ENCODE data around the gene ASB16. TPM values are rescaled to one million over a fixed set of nuclear protein-coding genes. Genes with fewer than 3 reads are reported as not detected.

ASB16 gene
- total RNA-seq, 1 donor from 2014 or later, result 18.0 TPM

- no peak for DNase-seq
Measured at GRCh38 chr17:44188576-44189403, 18.3 kb downstream of the ASB16 start.

- DNase-seq, result peak; percentile 55
Measured at GRCh38 chr17:44190481-44190880, 20.0 kb downstream of the ASB16 start.

GRCh38 chr17:44191369-44191768, 20.9 kb downstream of the ASB16 start:
- peak; percentile 88 for DNase-seq

DNA sequence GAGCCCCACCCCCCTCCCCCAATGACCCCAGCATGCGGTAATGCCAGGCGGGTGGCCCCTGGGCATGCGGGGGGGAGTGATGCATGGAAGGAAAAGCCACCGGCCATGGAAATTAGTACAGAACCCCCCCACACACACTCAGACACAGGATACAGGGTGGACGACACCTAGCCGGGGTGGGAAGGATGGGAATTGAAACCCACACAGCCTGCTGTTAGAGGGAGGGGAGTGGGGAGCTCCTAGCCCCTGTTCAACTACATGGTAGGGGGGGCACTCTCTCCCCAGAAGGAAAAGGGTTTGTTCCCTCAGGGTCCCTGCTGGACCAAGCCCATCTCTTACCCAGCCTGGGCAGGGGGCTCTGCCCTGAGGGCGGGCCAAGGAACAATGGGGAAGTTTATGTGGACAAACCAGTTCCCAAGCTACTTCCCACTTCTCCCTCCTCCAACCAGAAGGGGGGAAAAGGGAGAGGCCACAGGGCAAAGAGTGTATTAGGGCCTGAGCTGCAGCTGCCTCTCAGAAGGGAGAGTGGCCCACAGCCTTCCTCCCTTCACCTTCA, 21.5 kb downstream of the ASB16 start:
- DNase-seq, result no peak

DNA sequence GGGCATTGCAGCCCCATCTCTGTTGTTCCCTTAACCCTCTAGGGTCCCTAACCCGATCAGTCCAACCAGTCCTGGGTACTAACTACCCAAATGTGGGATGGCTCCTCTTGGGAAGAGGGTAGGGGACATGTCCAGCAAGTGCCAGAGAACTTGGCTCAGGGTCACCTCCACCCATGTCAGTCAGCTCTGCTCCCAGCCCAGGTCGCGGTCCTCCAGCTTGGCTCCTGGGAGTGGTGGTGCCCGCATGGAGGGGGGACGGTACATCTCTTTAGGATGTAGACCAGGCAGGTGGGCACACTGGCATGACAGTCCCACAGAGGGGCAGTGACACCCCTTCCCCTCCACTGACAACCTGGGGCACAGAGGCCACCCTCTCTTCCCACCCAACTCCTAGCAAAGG, 22.2 kb downstream of the ASB16 start:
- DNase-seq, result no peak

- no peak for DNase-seq
Measured at GRCh38 chr17:44193326-44194084, 23.0 kb downstream of the ASB16 start.

GRCh38 chr17:44197107-44197506, 26.6 kb downstream of the ASB16 start:
- no peak for DNase-seq

DNA sequence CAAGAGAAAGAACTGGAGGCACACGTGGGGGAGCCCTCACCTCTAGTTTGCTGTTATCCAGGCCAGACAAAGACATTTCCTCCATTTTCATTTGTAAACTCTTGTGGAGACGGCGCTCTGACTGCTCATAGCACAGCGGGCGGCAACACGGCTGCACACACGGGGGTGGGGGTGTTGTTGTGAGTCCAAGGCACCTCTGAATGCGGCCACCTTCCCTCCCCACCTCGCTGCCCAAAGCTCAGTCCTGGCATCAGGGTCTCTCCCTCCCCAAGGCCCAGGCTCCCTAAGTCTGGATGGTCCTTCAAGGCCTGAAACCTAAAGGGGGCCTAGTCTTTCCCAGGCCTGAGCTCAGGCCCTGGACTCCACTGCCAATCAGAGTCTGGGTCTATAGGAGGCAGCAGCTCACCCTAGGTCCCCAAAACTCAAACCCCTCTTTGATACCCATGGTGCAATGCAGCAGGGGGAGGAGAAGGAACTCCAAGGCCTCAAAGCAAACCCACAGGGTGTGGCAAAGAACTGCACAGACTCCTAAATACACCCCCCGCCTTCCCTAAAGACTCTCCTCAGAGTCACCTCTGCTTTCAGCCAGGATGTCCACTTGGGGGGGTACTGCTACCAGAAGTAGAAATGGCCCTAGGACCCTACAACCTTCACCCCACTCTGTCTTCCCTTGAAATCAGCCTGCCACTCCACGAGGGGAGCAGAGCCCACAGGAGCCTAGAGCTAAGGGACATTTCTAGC, 27.6 kb downstream of the ASB16 start:
- peak; percentile 60 for DNase-seq

GRCh38 chr17:44198721-44199552, 28.4 kb downstream of the ASB16 start:
- peak; percentile 75 for DNase-seq

GRCh38 chr17:44199553-44200477, 29.3 kb downstream of the ASB16 start, which contains the start of gene ATXN7L3:
TSS of gene ATXN7L3 (minus strand) at chr17:44199884. CDS start at chr17:44198070, 1,814 bp downstream.
- DNase-seq, result peak; percentile 99

- DNase-seq, result no peak
Measured at GRCh38 chr17:44200478-44201155, 30.1 kb downstream of the ASB16 start.

DNA sequence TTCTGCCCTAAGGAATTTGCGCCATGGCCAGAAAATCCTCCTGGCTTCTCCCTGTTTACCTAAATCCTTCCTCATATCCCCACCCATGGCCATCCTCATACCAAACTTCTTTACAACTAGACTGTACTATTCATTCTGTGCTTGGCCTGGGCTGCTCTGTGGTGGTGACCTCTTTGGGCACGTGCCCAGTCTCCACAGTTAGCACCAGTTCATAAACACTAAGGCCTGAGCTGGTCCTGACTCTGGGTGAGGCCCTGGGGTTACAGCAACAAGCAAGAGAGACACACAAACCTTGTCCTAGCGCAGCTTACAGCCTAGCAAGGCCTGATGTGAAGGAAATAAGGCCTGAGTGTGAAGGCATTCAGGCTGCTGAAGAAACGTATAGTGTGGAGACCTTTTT, 32.3 kb downstream of the ASB16 start:
- no peak for DNase-seq

- peak; percentile 74 for DNase-seq
Measured at GRCh38 chr17:44203731-44204440, 33.4 kb downstream of the ASB16 start.

DNA sequence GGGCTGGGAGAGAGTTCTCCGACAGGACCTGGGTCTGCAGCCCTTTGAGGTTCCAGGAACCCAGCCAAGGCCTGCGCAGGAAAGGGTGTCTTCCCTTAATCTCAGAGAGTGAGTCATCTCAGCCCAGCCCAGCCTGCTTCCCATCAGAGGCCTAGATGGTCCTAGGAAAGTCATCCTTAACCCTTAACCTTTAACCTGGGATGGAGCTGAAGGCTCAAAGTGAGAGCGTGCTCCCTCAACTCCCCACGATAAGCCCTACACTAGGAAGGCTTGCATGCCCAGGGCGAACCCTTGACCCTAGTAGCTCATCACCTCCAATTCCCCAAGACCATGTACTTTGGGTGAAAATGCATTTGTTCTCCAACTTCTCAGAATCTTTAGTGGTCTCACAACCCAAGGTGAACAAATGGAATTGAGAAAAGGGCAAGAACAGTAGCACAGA, 34.0 kb downstream of the ASB16 start:
- DNase-seq, result no peak

GRCh38 chr17:44205962-44206824, 35.7 kb downstream of the ASB16 start:
- DNase-seq, result no peak

DNA sequence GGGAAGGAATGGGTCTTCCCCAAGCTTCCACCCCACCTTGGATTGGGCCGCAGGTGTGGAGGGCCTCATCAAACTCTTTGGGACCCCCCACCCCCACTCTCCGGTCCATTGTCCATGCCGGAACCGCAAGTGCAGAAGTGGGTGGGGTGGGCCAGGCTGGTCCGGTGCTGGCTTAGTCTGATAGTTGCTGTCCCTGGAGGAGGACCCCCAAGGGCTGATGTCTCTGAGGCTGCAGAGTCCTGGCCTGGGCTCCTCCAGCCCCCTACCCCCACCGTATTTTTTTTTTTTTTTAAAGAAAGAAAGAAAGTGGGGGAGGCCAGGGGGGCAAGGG, 36.3 kb downstream of the ASB16 start:
- no peak for DNase-seq

DNA sequence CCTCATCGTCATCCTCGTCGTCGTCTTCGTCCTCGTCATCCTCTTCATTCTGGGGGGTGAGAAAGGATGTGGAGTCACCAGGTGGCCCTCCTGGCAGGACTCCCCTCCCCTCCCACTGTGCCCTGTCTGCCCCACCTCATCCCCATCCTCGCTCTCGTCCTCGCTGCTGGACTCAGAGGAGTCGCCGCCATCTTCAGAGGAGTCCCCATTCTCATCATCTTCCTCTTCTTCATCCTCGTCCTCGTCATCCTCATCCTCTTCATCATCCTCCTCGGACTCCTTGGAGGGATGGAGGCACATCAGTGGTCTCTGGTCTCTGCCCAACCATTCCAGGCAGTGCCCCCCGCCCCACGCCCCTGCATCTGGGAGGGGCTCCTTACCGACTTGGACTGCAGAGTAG, 36.8 kb downstream of the ASB16 start:
- no peak for DNase-seq

- no peak for DNase-seq
Measured at GRCh38 chr17:44207743-44208142, 37.2 kb downstream of the ASB16 start.

All from tongue (tissue), 2 donors.